ENCODE measurements around the gene DMC1.
A peak's percentile ranks its signal among the peaks of the same experiment; 100 is the strongest.

Gene DMC1

GRCh38 chr22:38566726-38567504 lies 3.1 kb downstream of the DMC1 start:
- no peak for DNase-seq

- DNase-seq, result no peak
Measured at GRCh38 chr22:38565441-38565840, 4.5 kb downstream of the DMC1 start.

GRCh38 chr22:38564669-38565068 lies 5.3 kb downstream of the DMC1 start:
- no peak for DNase-seq

GRCh38 chr22:38554281-38554680 lies 15.7 kb downstream of the DMC1 start:
- DNase-seq, result no peak

GRCh38 chr22:38549101-38549894 lies 20.7 kb downstream of the DMC1 start:
- no peak for DNase-seq

GRCh38 chr22:38540701-38541100 lies 29.3 kb downstream of the DMC1 start:
- no peak for DNase-seq

- DNase-seq, result no peak
Measured at GRCh38 chr22:38531251-38531938, 38.6 kb downstream of the DMC1 start.

- no peak for DNase-seq
Measured at GRCh38 chr22:38524429-38524828, 45.6 kb downstream of the DMC1 start.

GRCh38 chr22:38523479-38523878 lies 46.5 kb downstream of the DMC1 start:
- no peak for DNase-seq

- no peak for DNase-seq
Measured at GRCh38 chr22:38523029-38523428, 47.0 kb downstream of the DMC1 start.

- no peak for DNase-seq
Measured at GRCh38 chr22:38519453-38520250, 50.3 kb downstream of the DMC1 start.

GRCh38 chr22:38518620-38519019 lies 51.4 kb downstream of the DMC1 start:
- no peak for DNase-seq

GRCh38 chr22:38513063-38513462 lies 56.9 kb downstream of the DMC1 start:
- peak; percentile 41 for DNase-seq

GRCh38 chr22:38510416-38510970 lies 59.5 kb downstream of the DMC1 start:
- no peak for DNase-seq

GRCh38 chr22:38506118-38506962 lies 63.6 kb downstream of the DMC1 start, which contains the start of gene DDX17:
DDX17 (minus strand) TSS chr22:38506311.
- peak; percentile 86 for DNase-seq

- DNase-seq, result peak; percentile 65
Measured at GRCh38 chr22:38505541-38506117, 64.4 kb downstream of the DMC1 start.

- peak; percentile 60 for DNase-seq
Measured at GRCh38 chr22:38504731-38505540, 65.0 kb downstream of the DMC1 start.

GRCh38 chr22:38503021-38503420 lies 67.0 kb downstream of the DMC1 start:
- no peak for DNase-seq

GRCh38 chr22:38501797-38502672 lies 67.9 kb downstream of the DMC1 start:
- DNase-seq, result no peak
